Breast epithelium (tissue), 4 donors: ENCODE measurements around the gene HDAC9. TPM values are rescaled to one million over a fixed set of nuclear protein-coding genes. Genes with fewer than 3 reads are reported as not detected.

Experiments
- DNase-seq, 2 donors: peaks; one replicate each; pipeline ENCODE4 v3.0.0-alpha.2; 2019; ENCODE audit warnings: low spot score in 2 of 2
- H3K27ac ChIP-seq, 2 donors: fragments of 200-600 bp; sonication (generic) in 1 of 2; one replicate each; pipeline ENCODE4 v1.5.1; 2016 to 2019; ENCODE audit warnings: mild to moderate bottlenecking in 1 of 2
- H3K27me3 ChIP-seq, 2 donors: fragments of 200-600 bp; sonication (generic) in 1 of 2; one replicate each; pipeline versions ENCODE4 v1.5.1 to v1.6.0; 2017 to 2019; ENCODE audit warnings: control low read depth in 1 of 2, mild to moderate bottlenecking in 1 of 2
- H3K36me3 ChIP-seq: fragments of 200-600 bp; one replicate; pipeline ENCODE4 v1.5.1; 2019
- H3K4me1 ChIP-seq, 2 donors: fragments of 200-600 bp; sonication (generic); one replicate each; pipeline ENCODE4 v1.5.1; 2016 to 2019; ENCODE audit warnings: control low read depth in 1 of 2
- H3K4me3 ChIP-seq, 3 donors: fragments of 200-600 bp; sonication (generic); 1 replicate in 2 of 3; 2 replicates in 1 of 3; pipeline ENCODE4 v1.5.1; 2016 to 2019; ENCODE audit warnings: mild to moderate bottlenecking in 3 of 3, moderate library complexity in 2 of 3
- H3K9me3 ChIP-seq, 2 donors: fragments of 200-600 bp; sonication (generic) in 1 of 2; one replicate each; pipeline ENCODE4 v1.5.1; 2016 to 2019; ENCODE audit warnings: control low read depth in 1 of 2
- CTCF ChIP-seq, 3 donors: fragments of 450-650 bp; IDR thresholded peaks; one replicate each; pipeline ENCODE4 v1.5.1; 2016 to 2017; ENCODE audit warnings: antibody characterized with exemption in 3 of 3, mild to moderate bottlenecking in 3 of 3, moderate library complexity in 3 of 3
- POLR2A ChIP-seq: fragments of 450-650 bp; IDR thresholded peaks from one replicate; pipeline ENCODE4 v1.6.1; 2016; ENCODE audit warnings: antibody characterized with exemption, mild to moderate bottlenecking, moderate library complexity
- POLR2AphosphoS5 ChIP-seq, 3 donors: sonication (generic); formaldehyde crosslinking; IDR thresholded peaks; one replicate each; pipeline ENCODE4 v1.6.1; 2017; ENCODE audit warnings: antibody characterized with exemption in 3 of 3
- intact Hi-C: fragments of 100-400 bp; cut with DNase I; formaldehyde crosslinking; loops from one replicate; pipeline ENCODE4 v1.15.1; 2023; ENCODE audit warnings: low total_unique reads
- total RNA-seq, 3 donors: library from RNA; depleted of rRNA; stranded (reverse); fragments of >200 nt; gene quantifications; one replicate each; pipeline ENCODE4 v1.1.0, GENCODE V29; 2016

The HDAC9 gene
- total RNA-seq, 3 donors from 2014 or later: 7.2 to 27.5 (median 7.3) TPM

GRCh38 chr7:18872344-18872743, 376.8 kb downstream of the HDAC9 start:
- Histone ChIP-seq H3K27ac (no peak overlapping the region), H3K4me3 (no peak overlapping the region), H3K27me3 (no peaks in the 10 kb centered on the region), H3K36me3 (no peaks in the 10 kb centered on the region), H3K4me1 (no peaks in the 10 kb centered on the region), H3K9me3 (no peaks in the 10 kb centered on the region)
- DNase-seq: no peak
- no peak for TF ChIP-seq POLR2A
- no peak for TF ChIP-seq POLR2AphosphoS5 (IDR thresholded peaks at IDR 0.05)
- intact Hi-C loops: no loop called here

GRCh38 chr7:18873734-18874336, 378.3 kb downstream of the HDAC9 start:
- intact Hi-C loops: no loop called here
- H3K27me3 ChIP-seq: no peaks in the 10 kb centered on the region
- H3K4me1 ChIP-seq: no peaks in the 10 kb centered on the region
- H3K4me3 ChIP-seq: no peak overlapping the region
- H3K36me3 ChIP-seq: no peaks in the 10 kb centered on the region
- H3K9me3 ChIP-seq: no peaks in the 10 kb centered on the region
- no peak for DNase-seq
- TF ChIP-seq CTCF (IDR thresholded peaks at IDR 0.05) (peak in 1 of 3 donors; percentile 8), POLR2AphosphoS5 (IDR thresholded peaks at IDR 0.05) (no peak), POLR2A (no peak)
- no peak overlapping the region for H3K27ac ChIP-seq

DNA sequence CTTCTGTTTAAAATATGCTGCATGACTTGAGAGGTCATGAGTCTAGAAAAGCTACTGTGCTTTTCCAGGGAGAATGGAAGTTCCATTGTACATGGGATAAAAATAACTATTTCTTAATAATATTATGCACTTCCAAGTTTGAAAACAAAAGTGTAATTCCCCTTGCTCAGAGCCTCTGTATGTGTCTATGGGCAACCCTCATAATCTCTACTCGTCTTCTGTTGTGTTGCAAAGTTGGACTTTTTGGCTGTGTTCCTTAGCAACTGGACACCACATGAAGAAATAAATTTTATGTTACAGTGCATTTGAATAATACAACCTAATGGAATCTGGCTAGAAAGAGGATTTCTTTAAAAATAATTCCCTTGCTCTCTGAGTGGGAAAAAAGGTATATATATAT, 379.3 kb downstream of the HDAC9 start:
- no peak overlapping the region for H3K27ac ChIP-seq
- intact Hi-C loops: no loop called here

GRCh38 chr7:18877874-18878273, 382.3 kb downstream of the HDAC9 start:
- intact Hi-C loops: no loop called here
- TF ChIP-seq CTCF (IDR thresholded peaks at IDR 0.05) (no peak), POLR2AphosphoS5 (IDR thresholded peaks at IDR 0.05) (no peak), POLR2A (no peak)
- no peak for DNase-seq
- Histone ChIP-seq H3K27ac (no peak overlapping the region), H3K9me3 (no peaks in the 10 kb centered on the region), H3K27me3 (no peaks in the 10 kb centered on the region), H3K36me3 (no peaks in the 10 kb centered on the region), H3K4me1 (no peaks in the 10 kb centered on the region), H3K4me3 (no peak overlapping the region)

More for the DNA sequence above, 379.3 kb downstream of the HDAC9 start:
- TF ChIP-seq POLR2AphosphoS5 (IDR thresholded peaks at IDR 0.05) (no peak), CTCF (IDR thresholded peaks at IDR 0.05) (no peak), POLR2A (no peak)
- Histone ChIP-seq H3K36me3 (no peaks in the 10 kb centered on the region), H3K4me1 (no peaks in the 10 kb centered on the region), H3K27me3 (no peaks in the 10 kb centered on the region), H3K4me3 (no peak overlapping the region), H3K9me3 (no peaks in the 10 kb centered on the region)
- DNase-seq: no peak

DNA sequence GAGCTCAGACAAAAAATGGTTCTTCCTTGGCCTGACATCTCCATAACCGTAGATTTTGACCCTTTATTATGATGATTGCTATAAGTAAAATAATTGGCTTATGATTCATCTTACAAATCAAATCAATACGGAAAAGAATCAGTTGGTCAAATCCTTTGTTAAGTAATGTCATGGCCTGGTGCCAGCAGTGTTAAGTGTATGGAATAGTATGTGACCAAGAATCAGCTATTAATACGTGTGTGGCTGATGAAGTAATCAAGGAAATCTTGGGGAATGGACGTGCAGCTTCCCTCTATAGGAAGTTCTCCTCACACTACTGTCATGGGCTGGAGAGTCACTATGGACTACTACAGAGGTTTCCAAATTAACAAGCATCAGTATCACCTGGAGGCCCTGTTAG, 391.3 kb downstream of the HDAC9 start:
- TF ChIP-seq POLR2AphosphoS5 (IDR thresholded peaks at IDR 0.05) (no peak), CTCF (IDR thresholded peaks at IDR 0.05) (no peak), POLR2A (no peak)
- intact Hi-C loops: no loop called here
- no peak for DNase-seq
- Histone ChIP-seq H3K36me3 (no peaks in the 10 kb centered on the region), H3K9me3 (no peaks in the 10 kb centered on the region), H3K4me3 (no peak overlapping the region), H3K27ac (no peak overlapping the region), H3K27me3 (no peaks in the 10 kb centered on the region), H3K4me1 (no peaks in the 10 kb centered on the region)
